ENCODE results near the gene EIF4A3.
"Not testable (repeated sequence)": the region's sequence is repeated elsewhere in the genome, so short reads cannot be mapped to it uniquely, and the experiment has no call there.

EIF4A3 gene

GRCh38 chr17:80096561-80097021 lies 50.3 kb downstream of the EIF4A3 start:
- H3K27me3 ChIP-seq (ENCODE audit: control insufficient read depth, insufficient read depth, low read length) = peaks cover 10% of the 10 kb centered on the region
- H3K9me3 ChIP-seq (ENCODE audit: control insufficient read depth, insufficient read depth, low read length) = no peaks in the 10 kb centered on the region
- H3K9ac ChIP-seq (ENCODE audit: low read depth, low read length) = no peak overlapping the region
- no peak overlapping the region for H3K4me3 ChIP-seq (ENCODE audit: low read depth, low read length)
- H3K4me1 ChIP-seq (ENCODE audit: control insufficient read depth, insufficient read depth, low read length) = no peaks in the 10 kb centered on the region
- H3K36me3 ChIP-seq (ENCODE audit: control insufficient read depth, insufficient read depth, low read length) = no peaks in the 10 kb centered on the region
- H3K27ac ChIP-seq (ENCODE audit: low read depth, low read length) = no peak overlapping the region

GRCh38 chr17:80095844-80096475 lies 51.0 kb downstream of the EIF4A3 start:
- no peak overlapping the region for H3K9ac ChIP-seq (ENCODE audit: low read depth, low read length)
- H3K4me3 ChIP-seq (ENCODE audit: low read depth, low read length) = no peak overlapping the region
- H3K4me1 ChIP-seq (ENCODE audit: control insufficient read depth, insufficient read depth, low read length) = no peaks in the 10 kb centered on the region

GRCh38 chr17:80095038-80095843 lies 51.7 kb downstream of the EIF4A3 start:
- no peak overlapping the region for H3K27ac ChIP-seq (ENCODE audit: low read depth, low read length)
- H3K4me3 ChIP-seq (ENCODE audit: low read depth, low read length) = no peak overlapping the region
- no peaks in the 10 kb centered on the region for H3K9me3 ChIP-seq (ENCODE audit: control insufficient read depth, insufficient read depth, low read length)
- H3K4me1 ChIP-seq (ENCODE audit: control insufficient read depth, insufficient read depth, low read length) = no peaks in the 10 kb centered on the region
- H3K36me3 ChIP-seq (ENCODE audit: control insufficient read depth, insufficient read depth, low read length) = no peaks in the 10 kb centered on the region
- peaks cover 5% of the 10 kb centered on the region for H3K27me3 ChIP-seq (ENCODE audit: control insufficient read depth, insufficient read depth, low read length)
- no peak overlapping the region for H3K9ac ChIP-seq (ENCODE audit: low read depth, low read length)

More at GRCh38 chr17:80095844-80096475, 51.0 kb downstream of the EIF4A3 start:
- H3K27ac ChIP-seq (ENCODE audit: low read depth, low read length) = no peak overlapping the region
- H3K36me3 ChIP-seq (ENCODE audit: control insufficient read depth, insufficient read depth, low read length) = no peaks in the 10 kb centered on the region
- H3K27me3 ChIP-seq (ENCODE audit: control insufficient read depth, insufficient read depth, low read length) = peaks cover 10% of the 10 kb centered on the region
- H3K9me3 ChIP-seq (ENCODE audit: control insufficient read depth, insufficient read depth, low read length) = no peaks in the 10 kb centered on the region

GRCh38 chr17:80092959-80093358 lies 54.0 kb downstream of the EIF4A3 start:
- Histone ChIP-seq H3K27ac (ENCODE audit: low read depth, low read length) (no peak overlapping the region), H3K9ac (ENCODE audit: low read depth, low read length) (no peak overlapping the region)

GRCh38 chr17:80091376-80091775 lies 55.6 kb downstream of the EIF4A3 start:
- H3K9ac ChIP-seq (ENCODE audit: low read depth, low read length) = no peak overlapping the region
- no peak overlapping the region for H3K4me3 ChIP-seq (ENCODE audit: low read depth, low read length)
- H3K27me3 ChIP-seq (ENCODE audit: control insufficient read depth, insufficient read depth, low read length) = no peaks in the 10 kb centered on the region
- H3K36me3 ChIP-seq (ENCODE audit: control insufficient read depth, insufficient read depth, low read length) = no peaks in the 10 kb centered on the region
- H3K4me1 ChIP-seq (ENCODE audit: control insufficient read depth, insufficient read depth, low read length) = no peaks in the 10 kb centered on the region
- no peaks in the 10 kb centered on the region for H3K9me3 ChIP-seq (ENCODE audit: control insufficient read depth, insufficient read depth, low read length)
- H3K27ac ChIP-seq (ENCODE audit: low read depth, low read length) = no peak overlapping the region

More at GRCh38 chr17:80092959-80093358, 54.0 kb downstream of the EIF4A3 start:
- H3K4me1 ChIP-seq (ENCODE audit: control insufficient read depth, insufficient read depth, low read length) = no peaks in the 10 kb centered on the region
- no peaks in the 10 kb centered on the region for H3K27me3 ChIP-seq (ENCODE audit: control insufficient read depth, insufficient read depth, low read length)
- no peaks in the 10 kb centered on the region for H3K9me3 ChIP-seq (ENCODE audit: control insufficient read depth, insufficient read depth, low read length)
- no peak overlapping the region for H3K4me3 ChIP-seq (ENCODE audit: low read depth, low read length)
- no peaks in the 10 kb centered on the region for H3K36me3 ChIP-seq (ENCODE audit: control insufficient read depth, insufficient read depth, low read length)

- not testable (repeated sequence) for H3K9ac ChIP-seq (ENCODE audit: low read depth, low read length); H3K27ac ChIP-seq (ENCODE audit: low read depth, low read length); H3K9me3 ChIP-seq (ENCODE audit: control insufficient read depth, insufficient read depth, low read length); H3K4me3 ChIP-seq (ENCODE audit: low read depth, low read length); H3K36me3 ChIP-seq (ENCODE audit: control insufficient read depth, insufficient read depth, low read length); H3K4me1 ChIP-seq (ENCODE audit: control insufficient read depth, insufficient read depth, low read length); H3K27me3 ChIP-seq (ENCODE audit: control insufficient read depth, insufficient read depth, low read length)
Observed at GRCh38 chr17:80090164-80090563, 56.8 kb downstream of the EIF4A3 start.

GRCh38 chr17:80089762-80090161 lies 57.2 kb downstream of the EIF4A3 start:
- Histone ChIP-seq H3K9ac (ENCODE audit: low read depth, low read length) (no peak overlapping the region), H3K9me3 (ENCODE audit: control insufficient read depth, insufficient read depth, low read length) (no peaks in the 10 kb centered on the region), H3K4me1 (ENCODE audit: control insufficient read depth, insufficient read depth, low read length) (no peaks in the 10 kb centered on the region), H3K36me3 (ENCODE audit: control insufficient read depth, insufficient read depth, low read length) (no peaks in the 10 kb centered on the region), H3K27me3 (ENCODE audit: control insufficient read depth, insufficient read depth, low read length) (no peaks in the 10 kb centered on the region), H3K27ac (ENCODE audit: low read depth, low read length) (no peak overlapping the region), H3K4me3 (ENCODE audit: low read depth, low read length) (no peak overlapping the region)

- Histone ChIP-seq H3K27ac (ENCODE audit: low read depth, low read length) (no peak overlapping the region), H3K4me3 (ENCODE audit: low read depth, low read length) (no peak overlapping the region), H3K36me3 (ENCODE audit: control insufficient read depth, insufficient read depth, low read length) (no peaks in the 10 kb centered on the region), H3K27me3 (ENCODE audit: control insufficient read depth, insufficient read depth, low read length) (no peaks in the 10 kb centered on the region), H3K9ac (ENCODE audit: low read depth, low read length) (no peak overlapping the region), H3K9me3 (ENCODE audit: control insufficient read depth, insufficient read depth, low read length) (no peaks in the 10 kb centered on the region), H3K4me1 (ENCODE audit: control insufficient read depth, insufficient read depth, low read length) (no peaks in the 10 kb centered on the region)
Observed at GRCh38 chr17:80087346-80088265, 59.3 kb downstream of the EIF4A3 start.

- Histone ChIP-seq H3K4me3 (ENCODE audit: low read depth, low read length) (no peak overlapping the region), H3K36me3 (ENCODE audit: control insufficient read depth, insufficient read depth, low read length) (no peaks in the 10 kb centered on the region), H3K27me3 (ENCODE audit: control insufficient read depth, insufficient read depth, low read length) (no peaks in the 10 kb centered on the region), H3K9ac (ENCODE audit: low read depth, low read length) (no peak overlapping the region), H3K27ac (ENCODE audit: low read depth, low read length) (no peak overlapping the region), H3K4me1 (ENCODE audit: control insufficient read depth, insufficient read depth, low read length) (no peaks in the 10 kb centered on the region; the same call in 1 of the 2 replicates), H3K9me3 (ENCODE audit: control insufficient read depth, insufficient read depth, low read length) (no peaks in the 10 kb centered on the region)
Observed at GRCh38 chr17:80086616-80087015, 60.3 kb downstream of the EIF4A3 start.

GRCh38 chr17:80086081-80086480 lies 60.8 kb downstream of the EIF4A3 start:
- no peak overlapping the region for H3K27ac ChIP-seq (ENCODE audit: low read depth, low read length)
- no peak overlapping the region for H3K9ac ChIP-seq (ENCODE audit: low read depth, low read length)
- no peak overlapping the region for H3K4me3 ChIP-seq (ENCODE audit: low read depth, low read length)
- H3K4me1 ChIP-seq (ENCODE audit: control insufficient read depth, insufficient read depth, low read length) = no peaks in the 10 kb centered on the region; the same call in 1 of the 2 replicates
- H3K9me3 ChIP-seq (ENCODE audit: control insufficient read depth, insufficient read depth, low read length) = no peaks in the 10 kb centered on the region
- H3K36me3 ChIP-seq (ENCODE audit: control insufficient read depth, insufficient read depth, low read length) = no peaks in the 10 kb centered on the region
- no peaks in the 10 kb centered on the region for H3K27me3 ChIP-seq (ENCODE audit: control insufficient read depth, insufficient read depth, low read length)
